RWPE2 (cell line): ENCODE results near the gene DSCAML1.
A peak's percentile ranks its signal among the peaks of the same experiment; 100 is the strongest.

Source experiments
- ATAC-seq: fragments of 200-7000 bp; cut with Tn5 transposase; 3 replicates; pipeline ENCODE4 v1.9.1; 2021; ENCODE audit warnings: low read depth
- DNase-seq: peaks from one replicate; pipeline ENCODE4 v3.0.0-alpha.2; 2020; ENCODE audit warnings: low spot score
- H3K27ac ChIP-seq: fragments of 450-650 bp; 2 replicates; pipeline ENCODE4 v1.5.1; 2017; ENCODE audit warnings: mild to moderate bottlenecking; ENCODE audit not compliant: poor library complexity, severe bottlenecking
- H3K27me3 ChIP-seq: fragments of 250-450 bp; sonication (Bioruptor Pico); 2 replicates; pipeline ENCODE4 v1.5.1; 2021; ENCODE audit warnings: mild to moderate bottlenecking, moderate library complexity; ENCODE audit not compliant: insufficient read depth, poor library complexity, severe bottlenecking
- H3K36me3 ChIP-seq: fragments of 250-450 bp; sonication (Bioruptor Pico); 2 replicates; pipeline ENCODE4 v1.5.1; 2020; ENCODE audit warnings: low read depth, mild to moderate bottlenecking, moderate library complexity
- H3K4me1 ChIP-seq: fragments of 250-450 bp; sonication (Bioruptor Pico); 2 replicates; pipeline ENCODE4 v1.5.1; 2021; ENCODE audit warnings: mild to moderate bottlenecking, moderate library complexity; ENCODE audit not compliant: insufficient read depth, poor library complexity, severe bottlenecking
- H3K4me3 ChIP-seq: fragments of 250-450 bp; sonication (Bioruptor Pico); 2 replicates; pipeline ENCODE4 v1.5.1; 2021; ENCODE audit warnings: mild to moderate bottlenecking, moderate library complexity; ENCODE audit not compliant: severe bottlenecking
- H3K9me3 ChIP-seq: fragments of 250-450 bp; sonication (Bioruptor Pico); 2 replicates; pipeline ENCODE4 v1.5.1; 2021; ENCODE audit warnings: mild to moderate bottlenecking, moderate library complexity; ENCODE audit not compliant: severe bottlenecking
- TF ChIP-seq, protein P1 (sequence below): fragments of 450-650 bp; IDR thresholded peaks from one replicate; pipeline ENCODE4 v1.5.1; 2017; ENCODE audit warnings: mild to moderate bottlenecking, moderate library complexity; ENCODE audit not compliant: poor library complexity, severe bottlenecking

DSCAML1 gene

DNA sequence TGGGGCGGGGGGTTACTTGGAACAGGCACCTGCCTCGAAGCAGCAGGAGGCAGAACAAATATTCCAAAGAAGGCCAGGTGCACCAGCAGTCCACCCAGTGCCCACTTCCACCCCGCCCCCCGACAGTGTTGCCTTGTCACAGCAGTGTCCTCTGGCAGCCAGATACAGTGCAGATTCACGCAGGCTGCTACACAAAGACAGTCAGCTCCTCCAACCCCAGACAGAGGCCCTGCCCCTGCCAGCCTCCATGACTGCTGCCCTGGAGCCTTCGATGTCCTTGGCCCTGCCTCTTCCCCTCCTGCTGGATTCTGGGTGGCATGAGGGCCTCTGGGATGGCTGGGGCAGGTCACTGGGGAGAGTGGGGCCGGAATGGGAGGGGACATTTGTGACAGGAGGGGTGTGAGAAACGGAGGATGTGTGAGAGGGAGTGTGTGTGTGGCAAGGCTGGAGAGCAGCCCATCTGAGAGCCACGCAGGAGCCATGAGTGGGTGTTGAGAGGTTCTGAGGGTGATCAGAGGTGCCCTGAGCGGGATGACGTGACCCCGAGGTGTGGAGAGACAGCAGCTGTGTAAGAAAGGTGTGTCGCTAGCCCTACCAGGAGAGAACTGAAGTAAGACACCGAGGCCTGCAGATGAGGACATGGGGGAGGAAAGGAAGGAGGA, 295.6 kb downstream of the DSCAML1 start:
- TF ChIP-seq, protein P1, sequence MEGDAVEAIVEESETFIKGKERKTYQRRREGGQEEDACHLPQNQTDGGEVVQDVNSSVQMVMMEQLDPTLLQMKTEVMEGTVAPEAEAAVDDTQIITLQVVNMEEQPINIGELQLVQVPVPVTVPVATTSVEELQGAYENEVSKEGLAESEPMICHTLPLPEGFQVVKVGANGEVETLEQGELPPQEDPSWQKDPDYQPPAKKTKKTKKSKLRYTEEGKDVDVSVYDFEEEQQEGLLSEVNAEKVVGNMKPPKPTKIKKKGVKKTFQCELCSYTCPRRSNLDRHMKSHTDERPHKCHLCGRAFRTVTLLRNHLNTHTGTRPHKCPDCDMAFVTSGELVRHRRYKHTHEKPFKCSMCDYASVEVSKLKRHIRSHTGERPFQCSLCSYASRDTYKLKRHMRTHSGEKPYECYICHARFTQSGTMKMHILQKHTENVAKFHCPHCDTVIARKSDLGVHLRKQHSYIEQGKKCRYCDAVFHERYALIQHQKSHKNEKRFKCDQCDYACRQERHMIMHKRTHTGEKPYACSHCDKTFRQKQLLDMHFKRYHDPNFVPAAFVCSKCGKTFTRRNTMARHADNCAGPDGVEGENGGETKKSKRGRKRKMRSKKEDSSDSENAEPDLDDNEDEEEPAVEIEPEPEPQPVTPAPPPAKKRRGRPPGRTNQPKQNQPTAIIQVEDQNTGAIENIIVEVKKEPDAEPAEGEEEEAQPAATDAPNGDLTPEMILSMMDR = no peak
- peaks cover 10% of the 10 kb centered on the region for H3K27me3 ChIP-seq
- H3K4me1 ChIP-seq = no peaks in the 10 kb centered on the region
- ATAC-seq = no peak
- H3K36me3 ChIP-seq = no peaks in the 10 kb centered on the region
- H3K27ac ChIP-seq = no peak overlapping the region
- H3K9me3 ChIP-seq = no peaks in the 10 kb centered on the region
- no peak overlapping the region for H3K4me3 ChIP-seq
- no peak for DNase-seq

DNA sequence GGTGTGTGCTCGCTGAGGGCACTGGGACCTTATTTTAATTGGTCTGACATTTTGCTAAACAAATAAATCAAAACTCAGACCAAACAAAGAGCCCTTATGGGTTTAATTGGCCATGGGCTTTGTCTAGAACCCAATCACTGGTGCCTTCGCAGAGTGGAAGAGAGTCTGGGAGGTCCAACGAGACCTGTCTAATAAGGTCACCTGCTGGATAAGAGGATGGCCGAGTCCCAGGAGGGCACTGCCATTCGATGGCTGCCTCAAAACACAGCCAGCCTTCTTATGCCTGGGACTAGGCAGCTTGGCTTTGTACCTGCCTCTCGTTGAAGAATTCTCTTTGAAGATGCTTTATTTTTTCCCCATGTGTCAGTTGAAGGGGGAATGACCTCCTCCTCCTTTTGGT, 298.2 kb downstream of the DSCAML1 start:
- H3K36me3 ChIP-seq = no peaks in the 10 kb centered on the region
- TF ChIP-seq, protein P1 = no peak
- H3K27me3 ChIP-seq = peaks cover 10% of the 10 kb centered on the region
- ATAC-seq (no peak), DNase-seq (no peak)
- H3K4me3 ChIP-seq = no peak overlapping the region
- no peaks in the 10 kb centered on the region for H3K4me1 ChIP-seq
- no peak overlapping the region for H3K27ac ChIP-seq
- no peaks in the 10 kb centered on the region for H3K9me3 ChIP-seq

DNA sequence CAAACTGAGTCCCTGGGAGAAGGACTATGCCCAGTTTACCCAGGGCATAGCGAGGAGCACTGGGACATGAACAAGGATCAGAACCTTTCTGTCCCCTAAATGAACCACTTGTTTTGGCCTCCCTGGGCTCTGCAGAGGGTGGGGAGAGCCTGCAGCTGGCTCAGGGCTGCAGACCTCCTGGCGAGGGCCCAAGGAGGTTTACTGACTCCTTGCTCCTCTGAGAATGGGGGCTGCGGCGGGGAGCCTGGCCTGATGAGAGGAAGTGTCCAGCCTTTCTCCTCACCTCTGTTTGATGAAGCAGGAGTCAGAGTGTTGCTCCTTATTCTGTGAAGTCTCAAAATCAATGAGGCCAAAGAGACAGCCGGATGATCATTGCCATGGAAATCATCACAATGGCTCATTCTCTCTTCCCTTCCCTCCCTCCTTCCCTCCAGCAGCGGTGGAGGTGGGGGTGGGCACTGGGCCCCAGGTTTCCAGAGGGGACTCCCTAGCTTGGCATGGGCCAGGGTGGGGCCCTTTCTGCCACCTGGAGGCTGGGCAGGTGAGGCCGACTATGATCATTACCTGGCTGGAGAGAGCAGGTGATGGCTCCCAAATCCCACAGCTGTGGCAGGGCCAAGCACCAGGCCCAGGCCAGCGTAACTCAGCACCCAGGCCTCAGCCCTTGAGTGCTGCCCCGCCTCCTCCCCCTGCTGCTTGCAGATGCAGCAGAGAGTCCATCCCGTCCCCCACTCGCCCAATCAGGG, 299.6 kb downstream of the DSCAML1 start:
- H3K9me3 ChIP-seq = no peaks in the 10 kb centered on the region
- peaks cover 4% of the 10 kb centered on the region for H3K27me3 ChIP-seq
- no peak overlapping the region for H3K27ac ChIP-seq
- no peak for ATAC-seq
- no peaks in the 10 kb centered on the region for H3K4me1 ChIP-seq
- DNase-seq = no peak
- H3K4me3 ChIP-seq = no peak overlapping the region
- H3K36me3 ChIP-seq = no peaks in the 10 kb centered on the region
- TF ChIP-seq, protein P1 = no peak

DNA sequence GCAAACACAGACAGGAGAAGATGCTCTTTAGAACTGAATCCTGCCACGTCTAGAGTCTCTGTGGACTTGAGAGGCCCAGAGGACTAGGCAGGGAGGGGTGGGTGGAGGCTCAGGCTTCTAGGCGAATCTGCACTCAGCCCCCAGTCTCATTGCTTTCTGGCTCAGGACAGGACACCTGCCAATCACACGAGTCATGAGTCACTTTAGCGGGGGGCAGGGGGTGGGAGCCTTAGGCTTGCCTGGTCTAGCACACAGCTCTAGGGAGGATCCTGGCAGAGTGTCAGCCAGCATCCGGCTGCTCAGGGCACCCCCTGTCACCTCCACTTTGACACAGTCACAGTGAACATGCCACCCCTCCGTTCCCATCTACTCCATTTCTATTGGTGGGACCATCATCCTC, 301.7 kb downstream of the DSCAML1 start:
- peak; percentile 50; the same call in 2 of the 3 replicates for ATAC-seq
- no peaks in the 10 kb centered on the region for H3K36me3 ChIP-seq
- DNase-seq = no peak
- no peaks in the 10 kb centered on the region for H3K4me1 ChIP-seq
- no peak overlapping the region for H3K27ac ChIP-seq
- no peaks in the 10 kb centered on the region for H3K9me3 ChIP-seq
- H3K27me3 ChIP-seq = peaks cover 6% of the 10 kb centered on the region
- H3K4me3 ChIP-seq = no peak overlapping the region
- TF ChIP-seq, protein P1 = no peak
